Progenitor cell of endocrine pancreas (in vitro differentiated cells): ENCODE data around the gene PAQR4. TPM values are rescaled to one million over a fixed set of nuclear protein-coding genes. Genes with fewer than 3 reads are reported as not detected.
A peak's percentile ranks its signal among the peaks of the same experiment; 100 is the strongest.

Experiments used
- DNase-seq: peaks from one replicate; pipeline ENCODE4 v3.0.0; 2021; ENCODE audit warnings: low spot score; ENCODE audit not compliant: unreplicated experiment
- H3K27ac Mint-ChIP-seq: 2 replicates; pipeline ENCODE4 v1.8.0; 2021; ENCODE audit warnings: mild to moderate bottlenecking, moderate library complexity, mixed read lengths
- H3K27me3 Mint-ChIP-seq: 2 replicates; pipeline ENCODE4 v1.8.0; 2021; ENCODE audit warnings: mixed read lengths
- H3K36me3 Mint-ChIP-seq: 2 replicates; pipeline ENCODE4 v1.8.0; 2022; ENCODE audit warnings: mixed read lengths; ENCODE audit not compliant: insufficient read depth
- H3K4me1 Mint-ChIP-seq: 2 replicates; pipeline ENCODE4 v1.8.0; 2021; ENCODE audit warnings: low read depth, mixed read lengths
- H3K4me3 Mint-ChIP-seq: 2 replicates; pipeline ENCODE4 v1.8.0; 2021; ENCODE audit warnings: low read depth, mild to moderate bottlenecking, moderate library complexity, mixed read lengths
- H3K9me3 Mint-ChIP-seq: 2 replicates; pipeline ENCODE4 v1.8.0; 2021; ENCODE audit warnings: low read depth, mixed read lengths
- total RNA-seq: library from RNA; stranded (reverse); gene quantifications from 2 replicates; pipeline ENCODE4 v1.2.1, GENCODE V29; 2021
- TF ChIP-seq, protein P1 (sequence below): fragments of 200-600 bp; sonication (generic); IDR thresholded peaks from one replicate; pipeline ENCODE4 v1.5.0; 2021; ENCODE audit warnings: antibody characterized with exemption, mild to moderate bottlenecking; ENCODE audit not compliant: unreplicated experiment

PAQR4 gene
- total RNA-seq, 1 donor from 2014 or later, result 13.0 TPM

DNA sequence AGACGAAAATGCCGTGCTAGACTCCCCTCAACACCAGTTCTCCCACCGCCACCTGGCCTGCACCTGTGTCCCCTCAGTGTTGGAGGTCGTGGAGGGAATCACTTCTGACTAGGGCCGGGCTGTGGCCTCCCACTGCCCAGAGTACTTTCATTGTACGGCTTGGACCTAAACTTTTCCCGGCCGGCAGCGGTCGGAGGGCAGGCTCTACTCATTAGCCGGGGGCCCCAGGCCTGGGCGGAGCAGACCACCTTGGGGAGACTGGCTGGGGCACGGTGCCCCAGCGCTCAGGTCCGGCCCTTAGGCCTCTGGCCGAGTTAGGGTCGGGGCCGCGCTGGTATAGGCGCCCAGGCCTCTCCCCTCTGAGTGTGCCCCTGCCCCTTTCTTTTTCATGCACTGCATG is 48.2 kb downstream of the PAQR4 start:
- peaks cover 55% of the 10 kb centered on the region for H3K4me1 Mint-ChIP-seq
- H3K36me3 Mint-ChIP-seq, result peaks cover 13% of the 10 kb centered on the region
- no peaks in the 10 kb centered on the region for H3K27me3 Mint-ChIP-seq
- peak overlapping the region; percentile 93 for H3K4me3 Mint-ChIP-seq
- TF ChIP-seq, protein P1, sequence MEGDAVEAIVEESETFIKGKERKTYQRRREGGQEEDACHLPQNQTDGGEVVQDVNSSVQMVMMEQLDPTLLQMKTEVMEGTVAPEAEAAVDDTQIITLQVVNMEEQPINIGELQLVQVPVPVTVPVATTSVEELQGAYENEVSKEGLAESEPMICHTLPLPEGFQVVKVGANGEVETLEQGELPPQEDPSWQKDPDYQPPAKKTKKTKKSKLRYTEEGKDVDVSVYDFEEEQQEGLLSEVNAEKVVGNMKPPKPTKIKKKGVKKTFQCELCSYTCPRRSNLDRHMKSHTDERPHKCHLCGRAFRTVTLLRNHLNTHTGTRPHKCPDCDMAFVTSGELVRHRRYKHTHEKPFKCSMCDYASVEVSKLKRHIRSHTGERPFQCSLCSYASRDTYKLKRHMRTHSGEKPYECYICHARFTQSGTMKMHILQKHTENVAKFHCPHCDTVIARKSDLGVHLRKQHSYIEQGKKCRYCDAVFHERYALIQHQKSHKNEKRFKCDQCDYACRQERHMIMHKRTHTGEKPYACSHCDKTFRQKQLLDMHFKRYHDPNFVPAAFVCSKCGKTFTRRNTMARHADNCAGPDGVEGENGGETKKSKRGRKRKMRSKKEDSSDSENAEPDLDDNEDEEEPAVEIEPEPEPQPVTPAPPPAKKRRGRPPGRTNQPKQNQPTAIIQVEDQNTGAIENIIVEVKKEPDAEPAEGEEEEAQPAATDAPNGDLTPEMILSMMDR, result no peak
- H3K27ac Mint-ChIP-seq, result peak overlapping the region; percentile 98
- H3K9me3 Mint-ChIP-seq, result no peaks in the 10 kb centered on the region
- DNase-seq, result no peak

DNA sequence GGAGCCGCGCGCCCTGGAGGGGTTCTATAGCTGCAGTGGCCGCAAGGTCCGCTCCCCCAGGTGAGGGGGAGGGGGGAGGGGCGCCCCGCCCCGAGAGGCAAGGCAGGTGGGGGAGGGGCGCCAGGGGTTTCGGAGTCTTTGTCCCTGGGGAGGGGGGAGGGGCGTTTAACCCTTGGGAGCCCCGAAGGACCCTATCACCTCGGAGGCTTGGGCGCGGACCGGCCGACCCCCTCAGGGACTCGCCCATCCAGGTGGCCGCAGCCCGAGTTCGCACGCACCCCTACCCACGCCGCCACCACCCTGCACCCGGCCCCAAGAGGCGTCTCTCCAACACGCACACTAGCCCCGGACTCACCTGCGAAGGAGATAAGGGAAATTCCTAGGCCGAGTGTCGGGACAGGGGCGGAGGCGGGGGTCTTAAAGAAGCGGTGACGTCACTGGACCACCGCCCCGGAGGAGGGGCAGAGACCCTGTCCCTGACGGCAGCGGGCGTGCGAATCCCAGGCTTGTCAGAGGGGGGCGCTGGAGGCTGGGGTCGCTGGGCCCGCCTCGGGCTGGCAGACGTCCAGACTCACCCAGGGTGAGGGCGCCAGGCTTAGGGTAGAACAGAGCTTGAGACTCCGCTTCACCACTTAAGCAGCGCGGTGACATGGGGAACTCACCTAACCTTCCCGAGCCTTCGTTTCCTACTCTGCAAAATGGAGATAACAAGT is 48.8 kb downstream of the PAQR4 start, which contains the start of gene CLDN6:
CLDN6 (minus strand) TSS at position 390 of the 713 bp plus-strand sequence. CDS start 2,162 bp downstream, outside the sequence.
- Mint-ChIP-seq H3K4me1 (peaks cover 56% of the 10 kb centered on the region), H3K4me3 (peak within 1 kb of the TSS; percentile 93), H3K36me3 (peaks cover 13% of the 10 kb centered on the region), H3K27me3 (no peaks in the 10 kb centered on the region), H3K27ac (peak within 1 kb of the TSS; percentile 98), H3K9me3 (no peaks in the 10 kb centered on the region)
- peak; percentile 97 for DNase-seq
- TF ChIP-seq, protein P1, result peak; percentile 82

DNA sequence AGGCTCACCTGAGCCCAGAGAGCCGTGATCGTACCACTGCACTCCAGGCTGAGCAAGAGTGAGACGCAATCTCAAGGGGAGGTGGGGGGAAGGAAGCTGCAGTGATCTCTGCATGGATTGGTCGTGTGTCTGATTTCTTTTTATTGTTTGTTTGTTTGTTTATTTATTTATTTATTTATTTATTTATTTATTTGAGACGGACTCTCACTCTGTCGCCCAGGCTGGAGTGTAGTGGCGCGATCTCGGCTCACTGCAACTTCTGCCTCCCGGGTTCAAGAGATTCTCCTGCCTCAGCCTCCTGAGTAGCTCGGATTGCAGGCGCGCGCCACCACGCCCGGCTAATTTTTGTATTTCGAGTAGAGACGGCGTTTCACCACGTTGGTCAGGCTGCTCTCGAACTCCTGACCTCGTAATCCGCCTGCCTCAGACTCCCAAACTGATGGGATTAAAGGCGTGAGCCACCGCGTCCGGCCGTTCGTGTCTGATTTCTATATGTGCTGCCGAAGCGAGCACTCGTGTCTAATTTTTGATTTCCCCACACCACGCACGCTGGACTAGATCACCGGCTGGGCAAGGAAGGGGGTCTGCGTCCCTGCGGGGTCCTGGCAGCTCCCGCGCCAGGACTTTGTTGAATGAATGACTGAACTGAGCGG is 50.6 kb downstream of the PAQR4 start:
- Mint-ChIP-seq H3K4me1 (peaks cover 51% of the 10 kb centered on the region), H3K27ac (peak overlapping the region; percentile 99), H3K27me3 (no peaks in the 10 kb centered on the region), H3K36me3 (peaks cover 11% of the 10 kb centered on the region), H3K4me3 (peak overlapping the region; percentile 91), H3K9me3 (no peaks in the 10 kb centered on the region)
- no peak for DNase-seq
- TF ChIP-seq, protein P1, result no peak

DNA sequence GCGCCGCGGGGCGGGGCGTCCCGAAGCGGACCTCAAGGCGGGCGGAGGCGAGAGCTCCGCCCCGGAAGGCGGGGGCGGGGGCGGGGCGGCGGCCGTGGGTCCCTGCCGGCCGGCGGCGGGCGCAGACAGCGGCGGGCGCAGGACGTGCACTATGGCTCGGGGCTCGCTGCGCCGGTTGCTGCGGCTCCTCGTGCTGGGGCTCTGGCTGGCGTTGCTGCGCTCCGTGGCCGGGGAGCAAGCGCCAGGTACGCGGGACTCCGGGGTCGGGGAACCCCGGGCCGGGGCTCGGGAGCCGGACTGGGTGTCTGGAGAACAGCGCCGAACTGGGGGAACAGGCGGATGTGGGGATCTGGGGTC is 51.1 kb downstream of the PAQR4 start, which contains the start of gene TNFRSF12A:
TNFRSF12A (plus strand) TSS at position 122 of the 357 bp plus-strand sequence; CDS start at position 152, 30 bp downstream.
- TF ChIP-seq, protein P1, result no peak
- H3K27me3 Mint-ChIP-seq, result no peaks in the 10 kb centered on the region
- H3K4me1 Mint-ChIP-seq, result peaks cover 46% of the 10 kb centered on the region
- H3K27ac Mint-ChIP-seq, result peak within 1 kb of the TSS; percentile 99
- H3K4me3 Mint-ChIP-seq, result peak within 1 kb of the TSS; percentile 91
- DNase-seq, result peak; percentile 59
- H3K36me3 Mint-ChIP-seq, result peaks cover 6% of the 10 kb centered on the region
- no peaks in the 10 kb centered on the region for H3K9me3 Mint-ChIP-seq

DNA sequence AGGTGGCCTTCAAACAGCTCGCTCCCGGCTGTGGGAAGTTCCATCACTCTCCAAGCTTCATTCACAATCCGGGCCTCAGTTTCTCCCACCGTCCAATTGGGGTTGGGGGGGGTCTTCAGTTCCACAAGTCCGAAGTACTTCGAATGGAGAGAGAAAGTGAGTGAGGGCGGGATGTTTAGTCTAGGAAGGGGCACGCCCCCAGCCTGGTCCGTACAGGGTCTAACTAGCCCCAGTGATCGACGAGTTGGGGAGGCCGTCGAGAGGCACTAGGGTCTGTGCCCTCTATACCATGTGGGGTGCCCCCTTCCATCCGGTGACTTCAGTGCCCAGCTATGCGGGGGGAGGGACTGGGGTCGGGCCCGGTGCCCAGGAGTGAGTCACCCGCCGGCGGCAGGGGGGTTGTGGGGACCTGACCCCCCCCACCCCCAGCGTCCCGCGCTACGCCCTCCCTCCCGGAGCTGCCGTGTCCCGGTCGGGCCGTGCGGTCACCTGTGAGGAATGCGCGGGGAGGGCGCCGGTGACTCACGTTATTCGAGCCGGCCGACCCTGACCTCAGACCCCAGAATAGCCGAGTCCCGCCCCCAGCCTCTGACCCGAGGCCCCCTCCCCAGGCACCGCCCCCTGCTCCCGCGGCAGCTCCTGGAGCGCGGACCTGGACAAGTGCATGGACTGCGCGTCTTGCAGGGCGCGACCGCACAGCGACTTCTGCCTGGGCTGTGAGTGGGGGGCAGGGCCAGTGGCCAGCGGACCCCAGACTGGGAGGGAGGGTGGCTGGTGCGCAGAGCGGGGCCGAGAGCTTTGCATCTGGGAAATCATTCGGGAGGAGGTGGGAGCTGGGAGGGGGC is 51.7 kb downstream of the PAQR4 start:
- H3K27me3 Mint-ChIP-seq, result no peaks in the 10 kb centered on the region
- TF ChIP-seq, protein P1, result no peak
- H3K27ac Mint-ChIP-seq, result peak overlapping the region; percentile 99
- no peaks in the 10 kb centered on the region for H3K9me3 Mint-ChIP-seq
- peaks cover 6% of the 10 kb centered on the region for H3K36me3 Mint-ChIP-seq
- H3K4me1 Mint-ChIP-seq, result peaks cover 40% of the 10 kb centered on the region
- DNase-seq, result peak; percentile 87
- peak overlapping the region; percentile 91 for H3K4me3 Mint-ChIP-seq
